ENCODE results near the gene TBC1D9. TPM values are rescaled to one million over a fixed set of nuclear protein-coding genes. Genes with fewer than 3 reads are reported as not detected.

Gene TBC1D9
- total and polyA plus RNA-seq, 10 of the 15 experiments (the other 5 are each of a cell fraction or from before 2014, with no cell fraction given), result 0.87 to 14.9 (median 7.1) TPM

- TF ChIP-seq RFX5 (IDR thresholded peaks at IDR 0.05; ENCODE audit: low read depth, low read length) (no peak), ZZZ3 (IDR thresholded peaks at IDR 0.05; ENCODE audit: control insufficient read depth, insufficient read length, low read depth) (no peak), ZNF217 (IDR thresholded peaks at IDR 0.05) (no peak), SPI1 (IDR thresholded peaks at IDR 0.05; ENCODE audit: borderline replicate concordance, insufficient read depth, low read depth, low read length) (peak; percentile 90), SMAD1 (IDR thresholded peaks at IDR 0.05; ENCODE audit: low read depth, partially characterized antibody) (no peak), CTCF (IDR thresholded peaks at IDR 0.05 in 2 of 3, conservative IDR thresholded peaks at IDR 0.05 in 1 of 3; ENCODE audit: control insufficient read depth in 2 of 3, extremely low read depth in 1 of 3, insufficient read depth in 1 of 3, low read depth in 3 of 3, low read length in 3 of 3) (no peak), TARDBP (IDR thresholded peaks at IDR 0.05; ENCODE audit: borderline replicate concordance) (no peak), ZBTB11 (CRISPR knock-in tag; IDR thresholded peaks at IDR 0.05) (no peak), ZSCAN29 (IDR thresholded peaks at IDR 0.05) (no peak), SMAD5 (IDR thresholded peaks at IDR 0.05; ENCODE audit: low read depth) (no peak), HDAC2 (IDR thresholded peaks at IDR 0.05) (no peak), MYB (IDR thresholded peaks at IDR 0.05; ENCODE audit: borderline replicate concordance, low read depth, low read length) (no peak), PAX5 (IDR thresholded peaks at IDR 0.05; ENCODE audit: borderline replicate concordance, low read depth, low read length) (no peak; the same call in 1 of the 2 replicates), NKRF (conservative IDR thresholded peaks at IDR 0.05) (no peak), BMI1 (IDR thresholded peaks at IDR 0.05; ENCODE audit: borderline replicate concordance) (no peak)
- TF ChIP-seq, protein P1, sequence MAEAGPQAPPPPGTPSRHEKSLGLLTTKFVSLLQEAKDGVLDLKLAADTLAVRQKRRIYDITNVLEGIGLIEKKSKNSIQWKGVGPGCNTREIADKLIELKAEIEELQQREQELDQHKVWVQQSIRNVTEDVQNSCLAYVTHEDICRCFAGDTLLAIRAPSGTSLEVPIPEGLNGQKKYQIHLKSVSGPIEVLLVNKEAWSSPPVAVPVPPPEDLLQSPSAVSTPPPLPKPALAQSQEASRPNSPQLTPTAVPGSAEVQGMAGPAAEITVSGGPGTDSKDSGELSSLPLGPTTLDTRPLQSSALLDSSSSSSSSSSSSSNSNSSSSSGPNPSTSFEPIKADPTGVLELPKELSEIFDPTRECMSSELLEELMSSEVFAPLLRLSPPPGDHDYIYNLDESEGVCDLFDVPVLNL (IDR thresholded peaks at IDR 0.05; ENCODE audit: low read depth, low read length), result no peak
- TF ChIP-seq, protein P2, sequence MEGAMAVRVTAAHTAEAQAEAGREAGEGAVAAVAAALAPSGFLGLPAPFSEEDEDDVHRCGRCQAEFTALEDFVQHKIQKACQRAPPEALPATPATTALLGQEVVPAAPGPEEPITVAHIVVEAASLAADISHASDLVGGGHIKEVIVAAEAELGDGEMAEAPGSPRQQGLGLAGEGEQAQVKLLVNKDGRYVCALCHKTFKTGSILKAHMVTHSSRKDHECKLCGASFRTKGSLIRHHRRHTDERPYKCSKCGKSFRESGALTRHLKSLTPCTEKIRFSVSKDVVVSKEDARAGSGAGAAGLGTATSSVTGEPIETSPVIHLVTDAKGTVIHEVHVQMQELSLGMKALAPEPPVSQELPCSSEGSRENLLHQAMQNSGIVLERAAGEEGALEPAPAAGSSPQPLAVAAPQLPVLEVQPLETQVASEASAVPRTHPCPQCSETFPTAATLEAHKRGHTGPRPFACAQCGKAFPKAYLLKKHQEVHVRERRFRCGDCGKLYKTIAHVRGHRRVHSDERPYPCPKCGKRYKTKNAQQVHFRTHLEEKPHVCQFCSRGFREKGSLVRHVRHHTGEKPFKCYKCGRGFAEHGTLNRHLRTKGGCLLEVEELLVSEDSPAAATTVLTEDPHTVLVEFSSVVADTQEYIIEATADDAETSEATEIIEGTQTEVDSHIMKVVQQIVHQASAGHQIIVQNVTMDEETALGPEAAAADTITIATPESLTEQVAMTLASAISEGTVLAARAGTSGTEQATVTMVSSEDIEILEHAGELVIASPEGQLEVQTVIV (IDR thresholded peaks at IDR 0.05; ENCODE audit: borderline replicate concordance, partially characterized antibody), result no peak
Observed at GRCh38 chr4:140800666-140801065, 44.5 kb upstream of the TBC1D9 start (continued).
